ENCODE measurements around the gene DMRTC2. TPM values are rescaled to one million over a fixed set of nuclear protein-coding genes. Genes with fewer than 3 reads are reported as not detected.

The DMRTC2 gene
- total and polyA plus RNA-seq, 9 of the 15 experiments (the other 6 are each of a cell fraction or from before 2014, with no cell fraction given), result 0.03 TPM; not detected in 8

- Histone ChIP-seq H3K4me1 (replicated peaks in 1 of 2; ENCODE audit: control insufficient read depth in 2 of 2, insufficient read depth in 2 of 2, low read length in 2 of 2) (peaks cover under 1 to 24% of the 10 kb centered on the region in 2 experiments; a peak in 3 of 5 replicates), H3K9ac (ENCODE audit: insufficient read depth in 1 of 2, low read depth in 2 of 2, low read length in 2 of 2) (no peak overlapping the region), H3K4me3 (no peak overlapping the region), H3K27ac (ENCODE audit: extremely low read depth, low read depth, low read length) (no peak overlapping the region; the same call in 2 of the 3 replicates), H2AFZ (ENCODE audit: low read depth, low read length) (no peak overlapping the region), H3K36me3 (ENCODE audit: control insufficient read depth, insufficient read depth, low read length) (peaks cover 69% of the 10 kb centered on the region), H3K79me2 (ENCODE audit: control insufficient read depth, insufficient read depth, low read length) (peaks cover 37% of the 10 kb centered on the region), H3K4me2 (ENCODE audit: insufficient read depth, low read length) (no peak overlapping the region), H3K9me1 (ENCODE audit: control insufficient read depth, insufficient read depth, low read length) (peaks cover 3% of the 10 kb centered on the region), H3K9me3 (replicated peaks; ENCODE audit: control insufficient read depth, insufficient read depth, low read depth, low read length) (no peaks in the 10 kb centered on the region), H4K20me1 (replicated peaks; ENCODE audit: control insufficient read depth, insufficient read depth, low read length) (peaks cover 51% of the 10 kb centered on the region), H3K27me3 (ENCODE audit: control insufficient read depth in 2 of 2, insufficient read depth in 2 of 2, low read length in 2 of 2) (no peaks in the 10 kb centered on the region)
- ATAC-seq (no peak), FAIRE-seq (no peak), DNase-seq (ENCODE audit: extremely low read depth in 1 of 4, low spot score in 3 of 4) (no peak)
- intact Hi-C loops (cut with micrococcal nuclease), result no loop called here
- WGBS (ENCODE audit: insufficient coverage, low coverage, missing lambda C conversion rate), result 82% methylated on average over 12 of the region's 13 CpGs
- ChIA-PET CTCF (ENCODE audit: low intra/inter-chr PET ratio) (no interaction called here), POLR2A (interaction anchor here (0.6 to 6.2 kb wide), 10 partner anchors 9 to 97 kb away, joined by 3 to 54 read pairs (median 3); partner anchors contain the start of gene RPS19)
- in situ Hi-C loops (cut with MboI), result no loop called here
- no TSS peak for BruUV-seq (replicated peaks)
- TF ChIP-seq POLR2G (IDR thresholded peaks at IDR 0.05; ENCODE audit: low read depth, low read length) (peak; percentile 65), NFIC (IDR thresholded peaks at IDR 0.05) (peak; percentile 55), RBFOX2 (IDR thresholded peaks at IDR 0.05; ENCODE audit: low read depth, low read length) (peak; percentile 68), ZNF780A (CRISPR knock-in tag; IDR thresholded peaks at IDR 0.05) (no peak), MIER1 (IDR thresholded peaks at IDR 0.05; ENCODE audit: low read depth) (no peak), POLR2A (conservative IDR thresholded peaks at IDR 0.05) (peak; percentile 6; the same call in 1 of the 2 replicates)
Observed at GRCh38 chr19:41869374-41869955, 24.6 kb downstream of the DMRTC2 start.
